Osteocyte (in vitro differentiated cells): ENCODE data around the gene URB2. TPM values are rescaled to one million over a fixed set of nuclear protein-coding genes. Genes with fewer than 3 reads are reported as not detected.

Source experiments
- DNase-seq: peaks from one replicate; pipeline ENCODE4 v3.0.0; 2021; ENCODE audit warnings: mixed read lengths; ENCODE audit not compliant: unreplicated experiment; ENCODE audit errors: extremely low spot score
- H3K27ac Mint-ChIP-seq: one replicate; pipeline ENCODE4 v1.8.0; 2021; ENCODE audit warnings: mild to moderate bottlenecking, mixed read lengths; ENCODE audit not compliant: unreplicated experiment
- H3K27me3 Mint-ChIP-seq: one replicate; pipeline ENCODE4 v1.8.0; 2021; ENCODE audit warnings: mixed read lengths; ENCODE audit not compliant: unreplicated experiment
- H3K36me3 Mint-ChIP-seq: one replicate; pipeline ENCODE4 v1.8.0; 2021; ENCODE audit warnings: mixed read lengths; ENCODE audit not compliant: unreplicated experiment
- H3K4me1 Mint-ChIP-seq: one replicate; pipeline ENCODE4 v1.8.0; 2021; ENCODE audit warnings: mixed read lengths; ENCODE audit not compliant: unreplicated experiment
- H3K4me3 Mint-ChIP-seq: one replicate; pipeline ENCODE4 v1.8.0; 2021; ENCODE audit warnings: mild to moderate bottlenecking, moderate library complexity, mixed read lengths; ENCODE audit not compliant: unreplicated experiment
- H3K9me3 Mint-ChIP-seq: one replicate; pipeline ENCODE4 v1.8.0; 2021; ENCODE audit warnings: mixed read lengths; ENCODE audit not compliant: unreplicated experiment
- total RNA-seq: library from RNA; stranded (reverse); gene quantifications from 2 replicates; pipeline ENCODE4 v1.2.1, GENCODE V29; 2021
- TF ChIP-seq, protein P1 (sequence below): fragments of 200-600 bp; sonication (generic); IDR thresholded peaks from 2 replicates; pipeline ENCODE4 v1.5.0; 2021; ENCODE audit warnings: antibody characterized with exemption, mild to moderate bottlenecking, moderate library complexity

The URB2 gene
- total RNA-seq, 1 donor from 2014 or later, result 11.1 TPM

DNA sequence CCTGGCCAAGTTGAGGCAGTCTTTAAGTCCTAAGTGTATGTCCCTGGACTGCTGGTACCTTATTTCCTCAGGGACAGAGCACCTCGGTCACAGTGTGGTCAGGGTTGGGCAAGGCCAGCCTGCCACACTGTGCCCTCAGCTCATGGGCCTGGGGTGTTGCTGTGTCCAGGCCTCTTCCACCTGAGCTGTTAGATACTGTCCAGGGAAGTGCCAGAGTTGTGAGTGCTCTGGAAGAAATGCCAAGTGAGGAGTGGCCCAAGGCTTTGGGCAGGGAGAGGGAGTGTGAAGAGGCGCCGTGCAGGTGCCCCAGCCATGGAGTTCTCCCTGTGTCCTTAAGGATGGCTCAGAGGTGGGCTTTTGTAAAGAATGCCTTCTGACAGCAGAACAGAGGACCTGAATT is 15.3 kb downstream of the URB2 start:
- Mint-ChIP-seq H3K27me3 (no peaks in the 10 kb centered on the region), H3K27ac (peak overlapping the region; percentile 15), H3K36me3 (peaks cover 36% of the 10 kb centered on the region), H3K4me1 (peaks cover 30% of the 10 kb centered on the region), H3K9me3 (no peaks in the 10 kb centered on the region), H3K4me3 (no peak overlapping the region)
- TF ChIP-seq, protein P1, sequence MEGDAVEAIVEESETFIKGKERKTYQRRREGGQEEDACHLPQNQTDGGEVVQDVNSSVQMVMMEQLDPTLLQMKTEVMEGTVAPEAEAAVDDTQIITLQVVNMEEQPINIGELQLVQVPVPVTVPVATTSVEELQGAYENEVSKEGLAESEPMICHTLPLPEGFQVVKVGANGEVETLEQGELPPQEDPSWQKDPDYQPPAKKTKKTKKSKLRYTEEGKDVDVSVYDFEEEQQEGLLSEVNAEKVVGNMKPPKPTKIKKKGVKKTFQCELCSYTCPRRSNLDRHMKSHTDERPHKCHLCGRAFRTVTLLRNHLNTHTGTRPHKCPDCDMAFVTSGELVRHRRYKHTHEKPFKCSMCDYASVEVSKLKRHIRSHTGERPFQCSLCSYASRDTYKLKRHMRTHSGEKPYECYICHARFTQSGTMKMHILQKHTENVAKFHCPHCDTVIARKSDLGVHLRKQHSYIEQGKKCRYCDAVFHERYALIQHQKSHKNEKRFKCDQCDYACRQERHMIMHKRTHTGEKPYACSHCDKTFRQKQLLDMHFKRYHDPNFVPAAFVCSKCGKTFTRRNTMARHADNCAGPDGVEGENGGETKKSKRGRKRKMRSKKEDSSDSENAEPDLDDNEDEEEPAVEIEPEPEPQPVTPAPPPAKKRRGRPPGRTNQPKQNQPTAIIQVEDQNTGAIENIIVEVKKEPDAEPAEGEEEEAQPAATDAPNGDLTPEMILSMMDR, result no peak
- DNase-seq, result no peak

DNA sequence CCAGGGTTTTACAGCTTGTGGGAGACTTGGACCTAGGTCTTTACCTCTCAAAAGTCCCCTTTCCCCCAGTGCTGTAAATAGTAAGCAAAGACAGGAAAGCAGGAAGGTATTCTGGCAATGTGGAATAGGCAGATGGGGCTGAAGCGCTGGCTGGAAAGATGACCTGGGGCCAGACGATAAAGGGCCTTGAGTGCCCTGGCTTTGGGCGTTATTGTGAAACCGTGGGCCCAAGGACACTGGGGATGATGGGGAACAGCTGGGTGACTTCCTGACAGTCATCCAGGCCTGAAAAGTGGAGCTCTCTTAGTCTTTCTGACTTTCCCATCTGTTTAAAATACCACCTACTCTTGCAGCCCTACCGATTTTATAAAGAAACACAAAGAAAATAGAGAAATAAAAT is 16.3 kb downstream of the URB2 start:
- H3K36me3 Mint-ChIP-seq, result peaks cover 35% of the 10 kb centered on the region
- no peaks in the 10 kb centered on the region for H3K9me3 Mint-ChIP-seq
- TF ChIP-seq, protein P1, result no peak
- H3K27ac Mint-ChIP-seq, result no peak overlapping the region
- peaks cover 30% of the 10 kb centered on the region for H3K4me1 Mint-ChIP-seq
- H3K4me3 Mint-ChIP-seq, result no peak overlapping the region
- H3K27me3 Mint-ChIP-seq, result no peaks in the 10 kb centered on the region
- DNase-seq, result no peak

DNA sequence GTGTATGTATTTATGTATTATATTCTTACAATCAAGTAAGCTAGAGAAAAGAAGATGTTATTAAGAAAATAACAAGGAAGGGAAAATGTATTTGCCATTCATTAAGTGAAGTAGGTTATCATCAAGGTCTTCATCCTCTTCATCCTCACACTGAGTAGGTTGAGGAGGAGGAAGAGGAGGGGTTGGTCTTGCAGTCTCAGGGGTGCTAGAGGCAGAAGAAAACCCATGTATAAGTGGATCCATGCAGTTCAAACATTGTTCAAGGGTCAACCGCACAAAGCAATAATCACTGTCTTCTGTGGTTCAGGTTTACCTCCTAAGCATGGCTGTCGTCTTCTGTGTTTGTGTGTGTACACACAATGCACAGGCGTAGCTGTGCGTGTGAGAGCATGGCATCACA is 16.9 kb downstream of the URB2 start:
- H3K4me1 Mint-ChIP-seq, result peaks cover 30% of the 10 kb centered on the region
- TF ChIP-seq, protein P1, result no peak
- no peaks in the 10 kb centered on the region for H3K27me3 Mint-ChIP-seq
- no peak overlapping the region for H3K27ac Mint-ChIP-seq
- peaks cover 34% of the 10 kb centered on the region for H3K36me3 Mint-ChIP-seq
- H3K4me3 Mint-ChIP-seq, result no peak overlapping the region
- no peaks in the 10 kb centered on the region for H3K9me3 Mint-ChIP-seq
- no peak for DNase-seq

DNA sequence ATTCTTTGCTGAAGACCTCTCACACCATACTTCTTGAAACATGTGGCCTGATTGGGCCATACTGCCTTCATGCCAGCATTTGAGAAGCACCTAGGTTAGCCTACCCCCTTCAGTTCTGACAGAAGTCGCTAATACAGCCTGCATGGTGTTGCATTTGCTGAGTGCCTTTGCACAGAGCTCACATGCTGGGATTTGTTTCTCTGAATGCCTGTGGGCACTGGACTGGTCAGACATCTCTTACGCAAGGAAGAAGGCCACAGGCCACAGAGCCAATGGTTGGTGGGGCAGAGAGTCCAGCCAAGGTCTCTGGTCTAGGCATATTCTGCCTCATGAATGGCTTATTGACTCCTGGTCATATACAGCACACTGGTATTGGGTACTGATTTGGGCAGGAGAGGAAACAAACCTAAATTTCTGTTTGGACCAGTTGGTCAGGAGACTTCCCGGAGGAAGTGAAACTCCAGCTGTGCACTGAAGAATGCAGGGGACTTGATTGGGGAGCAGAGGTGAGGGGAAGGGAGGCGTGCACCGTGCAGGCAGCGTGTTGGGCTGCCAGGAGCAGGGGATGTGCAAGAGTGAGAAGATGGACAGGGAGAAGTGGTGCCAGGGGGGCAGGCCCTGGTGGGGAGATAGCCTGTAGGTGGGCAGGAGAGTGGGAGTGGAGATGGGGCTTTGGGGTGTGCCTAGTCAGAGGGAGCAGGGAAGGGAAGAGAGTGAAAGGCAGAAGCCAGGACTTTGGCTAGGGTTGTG is 18.1 kb downstream of the URB2 start:
- Mint-ChIP-seq H3K4me1 (peaks cover 30% of the 10 kb centered on the region), H3K4me3 (no peak overlapping the region)

DNA sequence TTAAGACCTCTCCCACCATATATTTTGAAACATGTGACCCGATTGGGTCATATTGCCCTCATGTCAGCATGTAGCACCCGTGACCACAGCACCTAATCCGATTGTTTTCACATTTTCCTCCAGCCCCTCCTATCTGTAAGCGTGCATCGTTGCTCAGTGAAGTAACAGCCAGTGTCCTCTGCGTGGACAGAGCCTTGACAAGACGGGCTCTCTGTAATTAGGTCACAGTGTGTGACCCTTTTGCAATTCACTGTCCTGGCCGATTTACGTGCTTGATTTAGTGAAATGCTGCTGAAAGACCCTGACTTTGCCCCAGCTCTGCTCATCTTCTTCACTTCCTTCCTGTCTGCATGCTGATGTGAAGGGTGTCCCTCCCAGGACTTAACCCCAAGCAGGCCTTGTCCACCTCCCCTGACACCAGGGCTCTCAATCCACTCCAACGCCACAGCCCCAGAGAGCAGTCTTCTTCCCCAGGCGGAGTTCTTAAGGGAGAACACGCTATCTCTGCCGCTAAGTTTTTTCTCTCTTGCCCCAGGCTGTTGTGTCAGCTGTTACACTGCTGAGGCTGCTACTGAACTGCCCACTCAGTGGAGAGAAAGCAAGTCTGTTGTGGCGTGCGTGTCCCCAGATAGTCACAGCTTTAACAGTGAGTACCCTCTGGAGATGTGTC is 19.4 kb downstream of the URB2 start:
- H3K27ac Mint-ChIP-seq, result peak overlapping the region; percentile 79
- peaks cover 30% of the 10 kb centered on the region for H3K4me1 Mint-ChIP-seq
- TF ChIP-seq, protein P1, result no peak
- H3K36me3 Mint-ChIP-seq, result peaks cover 29% of the 10 kb centered on the region
- H3K4me3 Mint-ChIP-seq, result peak overlapping the region; percentile 38
- no peaks in the 10 kb centered on the region for H3K27me3 Mint-ChIP-seq
- no peak for DNase-seq
- H3K9me3 Mint-ChIP-seq, result no peaks in the 10 kb centered on the region

More for the DNA sequence above, 18.1 kb downstream of the URB2 start:
- no peak for DNase-seq
- TF ChIP-seq, protein P1, result no peak
- H3K27me3 Mint-ChIP-seq, result no peaks in the 10 kb centered on the region
- peak overlapping the region; percentile 77 for H3K27ac Mint-ChIP-seq
- no peaks in the 10 kb centered on the region for H3K9me3 Mint-ChIP-seq
- peaks cover 33% of the 10 kb centered on the region for H3K36me3 Mint-ChIP-seq
